IPS-18c (cell line): ENCODE measurements around the gene DOCK3.
A peak's percentile ranks its signal among the peaks of the same experiment; 100 is the strongest.
"Not testable (repeated sequence)": the region's sequence is repeated elsewhere in the genome, so short reads cannot be mapped to it uniquely, and the experiment has no call there.

Source experiments
- H3K4me3 ChIP-seq: 2 replicates; pipeline ENCODE4 v1.7.0; 2013; ENCODE audit warnings: low read depth, mild to moderate bottlenecking, low read length, moderate library complexity; ENCODE audit not compliant: insufficient read depth
- H3K9me3 ChIP-seq: one replicate; pipeline ENCODE4 v1.6.1; 2013; ENCODE audit warnings: mild to moderate bottlenecking, low read length, moderate library complexity; ENCODE audit not compliant: control insufficient read depth, insufficient read depth

Gene DOCK3

DNA sequence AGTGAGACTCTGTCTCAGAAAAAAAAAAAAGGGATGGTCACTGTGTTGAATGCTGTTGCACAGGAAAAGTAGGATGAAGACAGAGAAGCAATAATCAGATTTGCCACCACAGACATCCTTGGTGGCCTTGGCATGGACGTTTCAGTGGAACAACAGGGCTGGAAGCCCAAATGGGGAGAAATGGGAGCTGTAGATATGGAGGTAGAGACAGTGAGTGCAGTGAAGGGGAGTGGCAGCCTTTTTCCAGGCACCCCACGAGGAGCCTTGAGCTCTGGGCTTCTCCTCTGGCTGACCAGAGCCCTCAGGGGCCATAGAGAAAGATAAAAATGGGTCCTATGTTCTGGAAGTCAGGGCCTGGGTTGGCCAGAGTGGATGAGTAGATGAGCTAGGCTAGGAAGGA, 12.3 kb upstream of the DOCK3 start:
- Histone ChIP-seq H3K9me3 (no peaks in the 10 kb centered on the region), H3K4me3 (no peak overlapping the region)

GRCh38 chr3:50665081-50665840, 9.5 kb upstream of the DOCK3 start:
- H3K9me3 ChIP-seq, result no peaks in the 10 kb centered on the region
- no peak overlapping the region for H3K4me3 ChIP-seq

DNA sequence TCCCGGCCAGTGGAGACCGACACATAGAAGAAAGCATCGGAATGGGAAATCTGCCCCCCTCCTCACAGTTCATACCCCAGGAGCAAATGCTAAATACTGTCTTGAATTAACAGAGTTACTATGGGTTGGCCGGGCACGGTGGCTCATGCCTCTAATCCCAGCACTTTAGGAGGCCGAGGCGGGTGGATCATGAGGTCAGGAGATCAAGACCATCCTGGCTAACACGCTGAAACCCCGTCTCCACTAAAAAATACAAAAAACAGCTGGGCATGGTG, 8.9 kb upstream of the DOCK3 start:
- not testable (repeated sequence) for H3K9me3 ChIP-seq, H3K4me3 ChIP-seq

DNA sequence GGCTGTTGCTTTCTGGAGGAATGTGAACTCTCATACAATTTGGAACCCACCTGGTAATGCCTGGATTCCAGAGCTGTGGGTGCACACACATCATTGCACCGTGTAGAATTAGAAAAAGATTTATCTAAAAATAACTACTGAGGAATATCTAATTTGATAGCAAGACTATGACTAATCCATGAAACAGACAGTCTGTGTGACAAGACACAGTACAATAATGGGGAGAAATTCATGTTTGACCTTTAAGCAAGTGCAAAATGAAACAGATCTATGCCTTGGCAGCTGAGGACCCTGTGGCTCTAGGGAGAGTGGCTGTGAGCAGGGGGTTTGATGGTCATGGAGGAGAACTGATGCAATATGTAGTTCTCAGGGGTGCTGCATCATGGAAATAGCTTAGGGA, 7.9 kb upstream of the DOCK3 start:
- H3K9me3 ChIP-seq, result no peaks in the 10 kb centered on the region

DNA sequence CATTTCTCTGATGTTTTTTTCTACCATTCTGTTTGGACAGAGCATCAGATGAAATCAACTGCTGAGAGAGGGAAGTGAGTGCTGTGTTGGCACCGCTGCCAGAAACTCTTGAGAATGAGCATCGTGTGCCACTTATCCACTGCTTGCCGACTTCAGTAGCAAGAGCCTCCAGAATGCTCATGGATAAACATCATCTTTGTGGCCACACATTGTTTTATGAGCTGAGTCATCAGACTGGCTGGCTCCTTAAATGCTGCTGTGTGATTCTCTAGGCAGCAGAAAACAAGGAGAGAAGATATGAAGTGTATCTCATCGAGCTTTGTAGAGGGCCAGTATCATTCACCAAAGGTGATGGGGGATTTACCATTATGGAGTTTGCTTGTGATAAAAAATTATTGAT, 3.4 kb upstream of the DOCK3 start:
- Histone ChIP-seq H3K4me3 (no peak overlapping the region), H3K9me3 (no peaks in the 10 kb centered on the region)

More for the DNA sequence above, 7.9 kb upstream of the DOCK3 start:
- no peak overlapping the region for H3K4me3 ChIP-seq

GRCh38 chr3:50672656-50673055, 2.1 kb upstream of the DOCK3 start:
- Histone ChIP-seq H3K4me3 (no peak overlapping the region), H3K9me3 (no peaks in the 10 kb centered on the region)

DNA sequence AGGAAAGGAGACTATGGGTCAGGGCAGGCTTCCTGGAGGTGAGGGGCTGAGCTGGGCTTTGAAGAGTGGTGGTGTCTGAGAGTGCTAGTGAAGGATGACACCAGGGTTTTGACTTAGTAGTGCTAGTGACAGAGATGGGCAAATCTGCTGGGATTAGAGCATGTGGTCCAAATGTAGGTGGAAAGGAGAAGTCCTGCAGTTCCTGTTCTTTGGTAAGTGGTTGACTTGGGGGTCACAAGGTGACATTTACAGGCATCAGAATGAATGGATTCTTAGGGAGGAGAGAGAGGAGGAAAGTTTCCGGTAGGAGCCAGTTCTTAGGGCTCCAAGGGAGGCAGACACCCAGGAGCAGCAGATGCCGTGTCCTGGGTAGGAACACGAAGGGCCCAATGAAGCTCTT, 796 bp upstream of the DOCK3 start:
- H3K9me3 ChIP-seq, result no peaks in the 10 kb centered on the region
- peak overlapping the region; percentile 77; the same call in 1 of the 2 replicates for H3K4me3 ChIP-seq

GRCh38 chr3:50675179-50676030, 678 bp downstream of the DOCK3 start:
- no peaks in the 10 kb centered on the region for H3K9me3 ChIP-seq

GRCh38 chr3:50676031-50676705, 1.4 kb downstream of the DOCK3 start:
- Histone ChIP-seq H3K4me3 (peak overlapping the region; percentile 29; the same call in 1 of the 2 replicates), H3K9me3 (no peaks in the 10 kb centered on the region)

More at GRCh38 chr3:50675179-50676030, 678 bp downstream of the DOCK3 start:
- peak overlapping the region; percentile 77 for H3K4me3 ChIP-seq

GRCh38 chr3:50687127-50687751, 12.5 kb downstream of the DOCK3 start:
- Histone ChIP-seq H3K4me3 (no peak overlapping the region), H3K9me3 (no peaks in the 10 kb centered on the region)

DNA sequence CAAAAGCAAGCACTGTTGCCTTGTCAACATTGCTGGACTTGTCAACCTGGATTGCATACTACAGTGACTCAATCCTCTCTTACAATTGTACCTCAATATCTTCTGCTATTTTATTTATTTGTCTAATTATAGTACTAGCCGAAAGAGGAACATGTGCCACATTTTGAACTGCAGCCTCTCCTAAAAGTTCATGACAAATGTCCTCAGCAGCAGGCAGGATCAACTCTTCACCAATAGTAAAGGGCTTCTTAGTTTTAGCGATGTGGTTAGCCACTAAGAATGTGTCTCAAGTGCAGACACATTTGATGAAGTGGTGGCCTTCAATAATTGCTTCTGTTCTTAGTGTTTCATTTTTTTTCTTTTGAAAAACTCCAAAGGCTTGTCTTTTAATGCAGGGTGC, 13.2 kb downstream of the DOCK3 start:
- Histone ChIP-seq H3K4me3 (no peak overlapping the region), H3K9me3 (no peaks in the 10 kb centered on the region)

- not testable (repeated sequence) for H3K4me3 ChIP-seq, H3K9me3 ChIP-seq
Measured at GRCh38 chr3:50688602-50689001, 13.9 kb downstream of the DOCK3 start.

DNA sequence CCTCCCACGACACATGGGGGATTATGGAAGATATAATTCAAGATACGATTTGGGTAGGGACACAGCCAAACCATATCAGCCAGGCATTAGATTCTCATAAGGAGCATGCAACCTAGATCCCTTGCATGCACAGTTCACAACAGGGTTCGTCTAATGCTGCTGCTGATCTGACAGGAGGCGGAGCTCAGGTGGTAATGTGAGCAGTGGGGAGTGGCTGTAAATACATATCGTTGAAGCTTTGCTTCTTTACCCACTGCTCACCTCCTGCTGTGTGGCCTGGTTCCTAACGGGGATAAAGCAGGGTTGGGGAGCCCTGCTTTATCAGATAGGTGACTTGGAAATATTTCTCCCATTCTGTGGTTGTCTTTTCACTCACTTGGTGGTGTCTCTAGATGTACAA, 14.8 kb downstream of the DOCK3 start:
- Histone ChIP-seq H3K9me3 (no peaks in the 10 kb centered on the region), H3K4me3 (no peak overlapping the region)

DNA sequence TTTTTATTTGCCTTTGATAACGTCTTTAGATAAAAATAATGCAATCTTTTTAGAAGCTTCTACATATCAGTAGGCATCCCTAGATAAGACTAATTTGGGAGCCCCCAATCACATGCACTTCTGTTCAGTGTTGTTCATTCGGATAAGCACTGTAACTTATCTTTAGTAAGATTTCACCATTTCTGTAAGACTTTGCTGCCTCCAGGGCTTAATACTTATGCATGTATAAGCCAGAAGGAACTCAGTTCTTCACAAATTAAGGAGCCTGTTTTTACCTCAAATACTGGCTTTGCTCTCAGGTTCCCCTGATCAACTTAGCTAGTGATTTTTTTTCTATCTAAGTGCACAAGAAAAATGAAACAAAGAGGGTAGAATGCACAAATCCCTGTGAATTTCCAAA, 20.3 kb downstream of the DOCK3 start:
- H3K9me3 ChIP-seq, result no peaks in the 10 kb centered on the region
- H3K4me3 ChIP-seq, result no peak overlapping the region

GRCh38 chr3:50696276-50696675, 21.5 kb downstream of the DOCK3 start:
- Histone ChIP-seq H3K9me3 (no peaks in the 10 kb centered on the region), H3K4me3 (no peak overlapping the region)

GRCh38 chr3:50698269-50698668, 23.5 kb downstream of the DOCK3 start:
- no peaks in the 10 kb centered on the region for H3K9me3 ChIP-seq
- no peak overlapping the region for H3K4me3 ChIP-seq

DNA sequence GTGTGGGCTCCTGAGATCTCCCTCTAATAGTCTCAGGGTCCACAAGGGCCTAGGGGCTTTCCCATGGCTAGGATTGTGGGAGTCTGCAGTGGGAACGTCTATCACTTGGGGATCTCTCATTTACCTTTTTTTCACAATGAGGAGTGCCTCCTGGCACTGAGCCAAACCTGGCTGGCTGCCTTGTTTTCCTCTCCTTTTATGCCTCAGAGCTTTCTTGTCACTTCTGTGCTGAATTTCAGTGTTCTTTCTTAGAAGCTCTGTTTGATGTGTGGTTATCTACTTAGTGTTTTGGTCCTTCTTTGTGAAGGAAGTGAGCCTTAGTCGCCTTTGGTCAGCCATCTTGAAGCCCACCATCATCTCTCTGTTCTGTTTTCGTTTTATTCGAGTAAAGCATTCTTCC, 33.9 kb downstream of the DOCK3 start:
- no peaks in the 10 kb centered on the region for H3K9me3 ChIP-seq
- H3K4me3 ChIP-seq, result no peak overlapping the region

DNA sequence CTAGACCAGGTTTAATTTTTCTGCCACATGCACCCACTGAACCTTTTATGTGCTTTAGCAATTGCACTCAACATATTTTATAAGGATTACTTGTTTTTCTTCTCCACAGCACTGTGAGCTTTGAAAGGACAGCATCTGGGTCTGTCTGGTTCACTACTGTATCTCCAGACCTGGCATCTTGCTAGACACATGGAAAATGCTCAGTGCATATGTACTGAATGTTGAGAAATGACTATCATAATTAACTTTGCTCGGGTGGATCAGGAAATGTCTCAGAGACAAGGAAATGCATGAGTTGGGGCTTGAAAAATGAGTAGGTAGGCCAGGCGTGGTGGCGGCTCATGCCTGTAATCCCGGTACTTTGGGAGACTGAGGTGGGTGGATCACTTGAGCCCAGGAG, 40.2 kb downstream of the DOCK3 start:
- no peak overlapping the region for H3K4me3 ChIP-seq
- H3K9me3 ChIP-seq, result no peaks in the 10 kb centered on the region
